D721Med (cell line): ENCODE results near the gene KCNK5.

Source experiments
- DNase-seq: peaks from one replicate; pipeline ENCODE4 v3.0.0; 2011; ENCODE audit warnings: low spot score; ENCODE audit not compliant: insufficient read length
- FAIRE-seq: peaks from 2 replicates; lab custom pipeline; 2011; peaks lifted over from hg19 to GRCh38; lab: Jason Lieb, UNC
- TF ChIP-seq, protein P1 (sequence below): IDR thresholded peaks from 2 replicates; pipeline ENCODE4 v1.5.1; 2012; ENCODE audit warnings: mild to moderate bottlenecking, control low read depth; ENCODE audit not compliant: insufficient read depth; ENCODE audit errors: missing control alignments

KCNK5 gene

DNA sequence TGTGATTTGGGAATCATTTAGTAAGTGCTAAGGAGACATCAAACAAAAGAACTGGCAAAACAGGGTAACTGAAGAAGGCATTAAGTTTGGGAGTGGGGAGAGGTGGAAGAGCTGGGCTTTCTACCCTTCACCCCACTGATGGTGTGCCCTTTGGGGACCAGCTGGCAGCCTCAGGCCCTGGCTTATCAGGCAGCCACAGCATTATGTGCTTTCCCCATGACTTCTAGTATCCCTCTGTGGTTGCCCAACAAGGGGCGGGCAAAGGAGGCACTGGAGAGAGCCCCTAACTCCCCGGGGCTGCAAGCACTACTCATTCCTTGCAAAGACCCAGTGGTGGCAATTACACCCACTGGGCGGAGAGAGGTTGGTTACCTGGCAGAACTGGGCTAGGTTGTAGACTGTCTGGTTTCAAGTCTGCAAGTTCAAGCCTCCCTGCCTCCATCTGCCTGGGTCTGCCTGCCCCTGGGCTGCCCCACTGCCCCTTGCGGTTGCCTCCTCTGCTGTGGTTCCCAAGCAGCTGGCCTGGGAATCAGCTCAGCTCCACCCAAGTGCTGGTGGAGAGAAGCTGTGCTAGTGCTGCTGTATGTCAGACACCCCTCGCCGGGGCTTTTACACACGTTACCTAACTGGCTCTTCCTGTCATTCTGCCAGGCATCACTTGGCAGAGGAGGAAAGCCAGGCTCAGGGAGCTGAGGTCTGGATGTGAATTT is 29.9 kb downstream of the KCNK5 start:
- no peak for FAIRE-seq
- no peak for DNase-seq
- TF ChIP-seq, protein P1, sequence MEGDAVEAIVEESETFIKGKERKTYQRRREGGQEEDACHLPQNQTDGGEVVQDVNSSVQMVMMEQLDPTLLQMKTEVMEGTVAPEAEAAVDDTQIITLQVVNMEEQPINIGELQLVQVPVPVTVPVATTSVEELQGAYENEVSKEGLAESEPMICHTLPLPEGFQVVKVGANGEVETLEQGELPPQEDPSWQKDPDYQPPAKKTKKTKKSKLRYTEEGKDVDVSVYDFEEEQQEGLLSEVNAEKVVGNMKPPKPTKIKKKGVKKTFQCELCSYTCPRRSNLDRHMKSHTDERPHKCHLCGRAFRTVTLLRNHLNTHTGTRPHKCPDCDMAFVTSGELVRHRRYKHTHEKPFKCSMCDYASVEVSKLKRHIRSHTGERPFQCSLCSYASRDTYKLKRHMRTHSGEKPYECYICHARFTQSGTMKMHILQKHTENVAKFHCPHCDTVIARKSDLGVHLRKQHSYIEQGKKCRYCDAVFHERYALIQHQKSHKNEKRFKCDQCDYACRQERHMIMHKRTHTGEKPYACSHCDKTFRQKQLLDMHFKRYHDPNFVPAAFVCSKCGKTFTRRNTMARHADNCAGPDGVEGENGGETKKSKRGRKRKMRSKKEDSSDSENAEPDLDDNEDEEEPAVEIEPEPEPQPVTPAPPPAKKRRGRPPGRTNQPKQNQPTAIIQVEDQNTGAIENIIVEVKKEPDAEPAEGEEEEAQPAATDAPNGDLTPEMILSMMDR: no peak

DNA sequence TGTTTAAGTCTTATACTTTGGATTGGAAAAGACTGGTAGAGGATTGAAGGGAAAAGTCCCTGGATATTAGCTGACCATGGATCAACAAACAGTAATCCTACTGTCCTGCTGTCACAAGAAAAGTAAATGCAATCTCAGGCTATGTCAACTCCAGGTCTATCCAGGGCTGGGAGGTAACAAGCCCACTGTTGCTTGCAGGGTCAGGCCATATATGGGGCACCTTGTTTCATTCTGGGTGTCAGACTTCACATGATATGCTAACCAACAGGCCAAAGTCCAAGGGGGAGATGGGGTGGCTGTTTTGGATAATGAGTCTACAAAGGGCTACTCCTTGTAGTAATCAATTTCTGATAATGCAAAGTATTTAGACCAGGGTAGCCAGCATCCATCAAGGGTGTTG is 30.7 kb downstream of the KCNK5 start:
- DNase-seq: no peak
- TF ChIP-seq, protein P1: no peak
- FAIRE-seq: no peak

DNA sequence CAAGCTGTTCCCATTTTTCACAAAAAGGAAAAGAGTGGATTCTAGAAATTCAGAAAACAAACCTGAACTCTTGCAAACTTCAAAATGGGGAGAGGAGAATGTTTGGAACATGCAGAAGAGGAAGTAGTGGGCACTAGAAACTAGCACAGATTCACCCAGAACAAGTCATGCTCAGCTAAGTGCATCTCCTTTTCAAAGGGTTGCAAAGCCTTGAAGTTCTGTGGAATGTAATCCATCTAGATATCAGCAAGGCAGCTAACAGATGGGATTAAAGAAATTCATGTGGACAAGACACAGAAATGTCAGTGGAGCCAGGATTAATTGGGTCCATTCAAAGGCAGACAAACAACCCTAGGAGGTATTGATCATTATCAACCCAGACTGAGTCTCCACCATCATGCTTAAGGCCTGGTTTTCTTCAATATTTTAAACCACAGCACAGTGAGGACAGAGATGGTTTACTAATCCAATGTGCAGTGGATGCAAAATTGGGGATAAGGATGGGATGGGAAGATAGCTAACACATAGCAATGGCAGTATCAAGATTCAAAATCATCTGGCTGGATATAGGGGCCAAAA is 31.3 kb downstream of the KCNK5 start:
- no peak for DNase-seq
- TF ChIP-seq, protein P1: no peak
- FAIRE-seq: no peak

DNA sequence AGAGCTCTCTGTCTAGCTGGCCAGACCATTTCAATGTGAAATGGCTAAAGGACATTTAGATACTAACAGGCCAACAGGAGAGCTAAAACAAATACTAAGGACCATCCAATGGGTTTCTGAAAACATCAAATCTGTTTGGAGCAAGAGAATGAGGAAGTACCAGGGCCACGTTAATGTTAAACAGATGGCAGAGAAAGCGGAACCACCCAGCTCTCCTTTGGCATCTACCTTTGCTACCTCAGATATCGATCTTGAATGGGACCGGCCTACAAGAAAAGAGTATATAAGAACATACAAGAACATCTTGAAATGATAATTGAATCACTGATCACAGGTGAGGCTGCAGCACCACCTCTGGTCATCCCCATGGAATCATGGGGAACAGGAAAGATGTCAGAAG is 31.8 kb downstream of the KCNK5 start:
- FAIRE-seq (no peak), DNase-seq (no peak)
- TF ChIP-seq, protein P1: no peak

DNA sequence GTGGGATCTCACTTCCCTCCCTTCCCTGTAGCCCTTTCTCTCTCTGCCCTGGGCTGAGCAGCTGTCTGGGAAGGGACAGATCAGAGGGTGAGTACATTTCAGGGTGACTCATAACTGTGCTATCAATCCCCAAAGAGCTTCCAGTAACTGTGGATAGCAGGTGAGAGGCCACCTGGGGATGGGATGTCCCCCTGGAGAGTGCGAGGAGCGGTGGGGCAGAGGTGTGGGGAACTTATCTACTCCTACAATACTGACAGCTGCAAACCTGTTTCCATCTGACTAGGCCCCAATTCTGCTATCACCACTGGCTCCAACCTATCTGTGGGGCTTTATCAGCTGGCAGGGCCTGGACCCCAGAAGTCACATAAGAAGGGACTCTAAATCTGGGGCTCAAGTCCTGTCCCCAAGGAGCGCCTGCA is 32.6 kb downstream of the KCNK5 start:
- FAIRE-seq: no peak
- TF ChIP-seq, protein P1: no peak
- no peak for DNase-seq

DNA sequence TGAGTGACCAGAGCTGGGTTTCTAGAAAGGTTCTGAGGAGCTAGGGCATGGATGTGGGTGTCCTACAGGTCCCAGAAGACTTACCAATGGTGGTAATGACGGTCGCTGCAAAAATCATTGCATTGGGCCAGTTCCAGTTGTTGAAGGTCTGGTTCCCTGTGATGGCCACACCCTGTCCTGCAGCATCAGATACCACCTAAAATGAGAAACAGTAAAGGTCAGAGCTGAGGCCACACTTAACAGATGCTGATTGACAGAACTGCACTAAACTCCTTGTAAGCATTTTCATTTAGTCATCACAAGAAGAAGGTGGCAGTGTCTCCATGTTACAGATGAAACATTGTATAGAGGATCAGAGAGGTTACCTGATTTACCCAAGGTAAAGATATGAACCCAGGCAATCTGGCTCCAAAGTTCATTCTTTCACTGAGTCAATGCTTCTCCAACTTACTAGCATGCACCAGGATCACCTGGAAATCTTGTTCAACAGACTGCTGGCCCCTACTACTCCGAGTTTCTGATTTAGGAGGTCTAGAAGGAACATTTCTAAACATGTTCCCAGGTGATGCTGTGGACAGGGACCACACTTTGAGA is 33.4 kb downstream of the KCNK5 start:
- no peak for FAIRE-seq

More for the DNA sequence above, 33.4 kb downstream of the KCNK5 start:
- no peak for DNase-seq
- TF ChIP-seq, protein P1: no peak
